A549 treated with Hydrocortisone at 1 μM for 4 hours (cell line): ENCODE results near the gene LCAT. TPM values are rescaled to one million over a fixed set of nuclear protein-coding genes. Genes with fewer than 3 reads are reported as not detected.

Experiments used
- total RNA-seq: library from RNA; stranded (reverse); fragments of 200-300 nt; extraction: Qiagen RNA extraction; gene quantifications from 5 replicates; pipeline ENCODE4 v1.2.3, GENCODE V29; 2022

The LCAT gene
- total RNA-seq: 8.2 to 13.3 TPM (median 11.3 TPM) in 5 replicates

GRCh38 chr16:67943619-67944504, at the start of gene LCAT:
Gene LCAT, minus strand, starts transcription at chr16:67944120. Its CDS starts 19 bp downstream, at chr16:67944101.

GRCh38 chr16:67979955-67980678, 36.2 kb upstream of the LCAT start, which contains the start of gene DPEP3:
Gene DPEP3, minus strand, starts transcription at chr16:67980499. Its CDS starts 119 bp downstream, at chr16:67980380.

GRCh38 chr16:67968400-67969253, 24.7 kb upstream of the LCAT start, which contains the start of gene SLC12A4:
Gene SLC12A4, minus strand, starts transcription at chr16:67968637. Its CDS starts 84 bp downstream, at chr16:67968553.

GRCh38 chr16:67936124-67936879, 7.6 kb downstream of the LCAT start, which contains the start of gene PSMB10:
Gene PSMB10, minus strand, starts transcription at chr16:67936850. Its CDS starts 101 bp downstream, at chr16:67936749.

GRCh38 chr16:67931712-67932461, 12.0 kb downstream of the LCAT start, which contains the start of gene CTRL:
Gene CTRL, minus strand, starts transcription at chr16:67931862. Its CDS starts 10 bp downstream, at chr16:67931852.

GRCh38 chr16:67892899-67893742, 50.8 kb downstream of the LCAT start, which contains the start of gene PSKH1:
Gene PSKH1, plus strand, starts transcription at chr16:67893254. Its CDS starts 15,496 bp downstream, at chr16:67908750.

Other genes with a start within 250 kb of the LCAT start
- gene GFOD2, start 224.8 kb downstream of the LCAT start, total RNA-seq: 15.8 to 18.5 TPM (median 16.2 TPM) in 5 replicates
- gene RANBP10, start 137.6 kb downstream of the LCAT start, total RNA-seq: 8.2 to 9.6 TPM (median 8.8 TPM) in 5 replicates
- gene TSNAXIP1, start 137.2 kb downstream of the LCAT start, total RNA-seq: 0.31 to 0.78 TPM (median 0.48 TPM) in 5 replicates
- 30.7 to 42.9 TPM (median 39.1 TPM) in 5 replicates for gene THAP11, start 101.8 kb downstream of the LCAT start, total RNA-seq
- gene NUTF2, start 97.2 kb downstream of the LCAT start, total RNA-seq: 230 to 249 TPM (median 238 TPM) in 5 replicates
- 24.3 to 27.5 TPM (median 26.6 TPM) in 5 replicates for gene CENPT, start 96.4 kb downstream of the LCAT start, total RNA-seq
- gene EDC4, start 71.1 kb downstream of the LCAT start, total RNA-seq: 55.4 to 57.6 TPM (median 56.0 TPM) in 5 replicates
- gene NRN1L, start 59.2 kb downstream of the LCAT start, total RNA-seq: 0.17 to 0.32 TPM (median 0.23 TPM) in 3 of 5 replicates, not detected in the others
- 13.2 to 16.0 TPM (median 14.7 TPM) in 5 replicates for gene PSKH1, start 50.9 kb downstream of the LCAT start, total RNA-seq
- 1.1 to 2.0 TPM (median 1.5 TPM) in 5 replicates for gene CTRL, start 12.3 kb downstream of the LCAT start, total RNA-seq
- gene PSMB10, start 7.3 kb downstream of the LCAT start, total RNA-seq: 35.7 to 57.9 TPM (median 49.6 TPM) in 5 replicates
- 26.4 to 33.2 TPM (median 30.0 TPM) in 5 replicates for gene SLC12A4, start 24.5 kb upstream of the LCAT start, total RNA-seq
- not detected in 5 replicates for gene DPEP3, start 36.4 kb upstream of the LCAT start, total RNA-seq
- gene DPEP2, start 55.4 kb upstream of the LCAT start, total RNA-seq: not detected in 5 replicates
- not detected in 5 replicates for gene DPEP2NB, start 71.8 kb upstream of the LCAT start, total RNA-seq
- 18.4 to 21.0 TPM (median 20.7 TPM) in 5 replicates for gene DDX28, start 79.1 kb upstream of the LCAT start, total RNA-seq
- 16.6 to 18.5 TPM (median 17.3 TPM) in 5 replicates for gene DUS2, start 79.2 kb upstream of the LCAT start, total RNA-seq
- gene NFATC3, start 141.2 kb upstream of the LCAT start, total RNA-seq: 12.8 to 16.1 TPM (median 14.0 TPM) in 5 replicates